Measurements from ENCODE around the gene ANKRD65.

DNA sequence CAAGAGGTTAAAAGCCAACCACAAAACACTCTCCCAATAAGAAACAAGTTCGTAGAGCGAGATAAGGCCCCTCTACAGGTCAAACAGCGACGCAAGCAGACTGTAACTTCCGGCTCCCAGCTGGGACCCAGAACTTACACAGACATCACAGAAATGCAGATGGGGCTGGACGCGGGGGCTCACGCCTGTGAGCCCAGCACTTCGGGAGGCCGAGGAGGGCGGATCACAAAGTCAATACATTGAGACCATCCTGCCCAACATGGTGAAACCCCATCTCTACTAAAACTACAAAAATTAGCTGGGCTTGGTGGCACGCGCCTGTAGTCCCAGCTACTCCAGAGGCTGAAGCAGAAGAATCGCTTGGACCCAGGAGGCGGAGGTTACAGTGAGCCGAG is 33.0 kb downstream of the ANKRD65 start:
- TF ChIP-seq, protein P1, sequence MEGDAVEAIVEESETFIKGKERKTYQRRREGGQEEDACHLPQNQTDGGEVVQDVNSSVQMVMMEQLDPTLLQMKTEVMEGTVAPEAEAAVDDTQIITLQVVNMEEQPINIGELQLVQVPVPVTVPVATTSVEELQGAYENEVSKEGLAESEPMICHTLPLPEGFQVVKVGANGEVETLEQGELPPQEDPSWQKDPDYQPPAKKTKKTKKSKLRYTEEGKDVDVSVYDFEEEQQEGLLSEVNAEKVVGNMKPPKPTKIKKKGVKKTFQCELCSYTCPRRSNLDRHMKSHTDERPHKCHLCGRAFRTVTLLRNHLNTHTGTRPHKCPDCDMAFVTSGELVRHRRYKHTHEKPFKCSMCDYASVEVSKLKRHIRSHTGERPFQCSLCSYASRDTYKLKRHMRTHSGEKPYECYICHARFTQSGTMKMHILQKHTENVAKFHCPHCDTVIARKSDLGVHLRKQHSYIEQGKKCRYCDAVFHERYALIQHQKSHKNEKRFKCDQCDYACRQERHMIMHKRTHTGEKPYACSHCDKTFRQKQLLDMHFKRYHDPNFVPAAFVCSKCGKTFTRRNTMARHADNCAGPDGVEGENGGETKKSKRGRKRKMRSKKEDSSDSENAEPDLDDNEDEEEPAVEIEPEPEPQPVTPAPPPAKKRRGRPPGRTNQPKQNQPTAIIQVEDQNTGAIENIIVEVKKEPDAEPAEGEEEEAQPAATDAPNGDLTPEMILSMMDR (IDR thresholded peaks at IDR 0.05) = no peak
- TF ChIP-seq EP300 (IDR thresholded peaks at IDR 0.05) (no peak), POLR2A (IDR thresholded peaks at IDR 0.05) (no peak)
